Fibroblast of lung (primary cell): Measurements from ENCODE around the gene OR4E1. TPM values are rescaled to one million over a fixed set of nuclear protein-coding genes. Genes with fewer than 3 reads are reported as not detected.
"Not testable (repeated sequence)": the region's sequence is repeated elsewhere in the genome, so short reads cannot be mapped to it uniquely, and the experiment has no call there.

ENCODE experiments used
- DNase-seq, 2 donors: peaks; one replicate each; pipeline versions ENCODE4 v3.0.0 to v3.0.0-alpha.2; 2010; ENCODE audit warnings: low read depth in 2 of 2
- H2AFZ ChIP-seq: 2 replicates; pipeline ENCODE4 v1.5.1; 2012; ENCODE audit warnings: low read length, control low read depth, inconsistent platforms
- H3K27ac ChIP-seq: 2 replicates; pipeline ENCODE4 v1.5.1; 2011; ENCODE audit warnings: low read length, control low read depth; ENCODE audit not compliant: insufficient read depth
- H3K27me3 ChIP-seq: 2 replicates; pipeline ENCODE4 v1.5.1; 2011; ENCODE audit warnings: mild to moderate bottlenecking, low read length; ENCODE audit not compliant: control insufficient read depth, insufficient read depth
- H3K36me3 ChIP-seq: 2 replicates; pipeline ENCODE4 v1.5.1; 2011; ENCODE audit warnings: low read length; ENCODE audit not compliant: control insufficient read depth, insufficient read depth
- H3K4me1 ChIP-seq: 2 replicates; pipeline ENCODE4 v1.5.1; 2011; ENCODE audit warnings: low read length; ENCODE audit not compliant: control insufficient read depth, insufficient read depth; ENCODE audit errors: extremely low read depth
- H3K4me2 ChIP-seq: 2 replicates; pipeline ENCODE4 v1.5.1; 2011; ENCODE audit warnings: low read length, control low read depth; ENCODE audit not compliant: insufficient read depth; ENCODE audit errors: extremely low read depth
- H3K4me3 ChIP-seq, 4 experiments: fragments of 200-600 bp in 1 of 4; sonication (generic) in 1 of 4; replicated peaks in 1 of 4; 2 replicates each; pipeline ENCODE4 v1.5.1; 2011 to 2016; ENCODE audit warnings: low read length in 4 of 4, low read depth in 3 of 4, mild to moderate bottlenecking in 3 of 4, control low read depth in 2 of 4, inconsistent platforms in 1 of 4, mixed read lengths in 1 of 4; ENCODE audit not compliant: insufficient read depth in 1 of 4; ENCODE audit errors: control extremely low read depth in 1 of 4
- H3K79me2 ChIP-seq: 2 replicates; pipeline ENCODE4 v1.5.1; 2012; ENCODE audit warnings: mild to moderate bottlenecking, low read length, inconsistent platforms; ENCODE audit not compliant: control insufficient read depth, insufficient read depth
- H3K9ac ChIP-seq: 2 replicates; pipeline ENCODE4 v1.5.1; 2011; ENCODE audit warnings: mild to moderate bottlenecking, low read length, control low read depth; ENCODE audit not compliant: insufficient read depth
- H3K9me3 ChIP-seq: 2 replicates; pipeline ENCODE4 v1.5.1; 2012; ENCODE audit warnings: low read depth, low read length; ENCODE audit not compliant: control insufficient read depth, insufficient read depth
- H4K20me1 ChIP-seq: 2 replicates; pipeline ENCODE4 v1.5.1; 2011; ENCODE audit warnings: low read length; ENCODE audit not compliant: control insufficient read depth, insufficient read depth; ENCODE audit errors: extremely low read depth
- EZH2 ChIP-seq: IDR thresholded peaks from 2 replicates; pipeline ENCODE4 v1.5.1; 2012; ENCODE audit warnings: low read length, control low read depth, mild to moderate bottlenecking; ENCODE audit errors: missing control alignments
- polyA plus RNA-seq, 2 donors: library from polyadenylated mRNA; depleted of rRNA in 1 of 2; stranded (reverse) in 1 of 2; unstranded in 1 of 2; fragments of >200 nt; gene quantifications; 2 replicates each; pipeline ENCODE4 v1.2.1, GENCODE V29; 2011 to 2012; ENCODE audit warnings: missing spikeins in 1 of 2
- total RNA-seq: library from RNA; depleted of rRNA; stranded (reverse); fragments of >200 nt; gene quantifications from 2 replicates; pipeline ENCODE4 v1.2.1, GENCODE V29; 2014
- TF ChIP-seq, protein P1 (sequence below), 2 donors: IDR thresholded peaks in 1 of 2; conservative IDR thresholded peaks in 1 of 2; 1 replicate in 1 of 2; 2 replicates in 1 of 2; pipeline ENCODE4 v1.5.1; 2011 to 2012; ENCODE audit warnings: low read length in 2 of 2, control low read depth in 1 of 2, inconsistent platforms in 1 of 2, low read depth in 1 of 2, mild to moderate bottlenecking in 1 of 2

Gene OR4E1
- total and polyA plus RNA-seq, 2 donors (not counting 1 experiment from before 2014, with no cell fraction given): not detected

DNA sequence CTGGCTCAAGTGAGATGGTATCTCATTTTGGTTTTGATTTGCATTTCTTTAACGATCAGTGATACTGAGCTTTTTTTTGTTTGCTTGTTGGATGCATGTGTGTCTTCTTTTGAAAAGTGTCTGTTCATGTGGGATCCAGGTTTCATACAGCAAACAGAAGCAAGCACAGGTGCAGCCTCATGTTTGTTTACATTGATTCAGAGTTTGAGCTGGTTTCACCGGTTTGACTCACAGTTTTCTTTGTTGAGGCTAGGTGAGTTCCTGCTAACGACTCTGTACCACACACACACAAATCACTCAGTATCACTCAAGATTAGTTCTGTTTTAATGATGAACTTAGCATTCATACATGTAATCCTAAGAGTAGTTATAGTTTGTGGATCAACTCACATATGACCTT, 42.5 kb downstream of the OR4E1 start:
- no peak for DNase-seq
- Histone ChIP-seq H3K79me2 (no peaks in the 10 kb centered on the region), H3K9ac (no peak overlapping the region), H3K36me3 (no peaks in the 10 kb centered on the region), H3K9me3 (no peaks in the 10 kb centered on the region), H2AFZ (no peak overlapping the region), H3K4me1 (no peaks in the 10 kb centered on the region), H3K27me3 (no peaks in the 10 kb centered on the region), H3K4me3 (no peak overlapping the region), H3K4me2 (no peak overlapping the region), H3K27ac (no peak overlapping the region), H4K20me1 (no peaks in the 10 kb centered on the region)
- TF ChIP-seq, protein P1, sequence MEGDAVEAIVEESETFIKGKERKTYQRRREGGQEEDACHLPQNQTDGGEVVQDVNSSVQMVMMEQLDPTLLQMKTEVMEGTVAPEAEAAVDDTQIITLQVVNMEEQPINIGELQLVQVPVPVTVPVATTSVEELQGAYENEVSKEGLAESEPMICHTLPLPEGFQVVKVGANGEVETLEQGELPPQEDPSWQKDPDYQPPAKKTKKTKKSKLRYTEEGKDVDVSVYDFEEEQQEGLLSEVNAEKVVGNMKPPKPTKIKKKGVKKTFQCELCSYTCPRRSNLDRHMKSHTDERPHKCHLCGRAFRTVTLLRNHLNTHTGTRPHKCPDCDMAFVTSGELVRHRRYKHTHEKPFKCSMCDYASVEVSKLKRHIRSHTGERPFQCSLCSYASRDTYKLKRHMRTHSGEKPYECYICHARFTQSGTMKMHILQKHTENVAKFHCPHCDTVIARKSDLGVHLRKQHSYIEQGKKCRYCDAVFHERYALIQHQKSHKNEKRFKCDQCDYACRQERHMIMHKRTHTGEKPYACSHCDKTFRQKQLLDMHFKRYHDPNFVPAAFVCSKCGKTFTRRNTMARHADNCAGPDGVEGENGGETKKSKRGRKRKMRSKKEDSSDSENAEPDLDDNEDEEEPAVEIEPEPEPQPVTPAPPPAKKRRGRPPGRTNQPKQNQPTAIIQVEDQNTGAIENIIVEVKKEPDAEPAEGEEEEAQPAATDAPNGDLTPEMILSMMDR (conservative IDR thresholded peaks at IDR 0.05 in 1 of 2, IDR thresholded peaks at IDR 0.05 in 1 of 2; ENCODE audit: low read depth in 1 of 2, low read length in 2 of 2): no peak
- no peak for TF ChIP-seq EZH2

DNA sequence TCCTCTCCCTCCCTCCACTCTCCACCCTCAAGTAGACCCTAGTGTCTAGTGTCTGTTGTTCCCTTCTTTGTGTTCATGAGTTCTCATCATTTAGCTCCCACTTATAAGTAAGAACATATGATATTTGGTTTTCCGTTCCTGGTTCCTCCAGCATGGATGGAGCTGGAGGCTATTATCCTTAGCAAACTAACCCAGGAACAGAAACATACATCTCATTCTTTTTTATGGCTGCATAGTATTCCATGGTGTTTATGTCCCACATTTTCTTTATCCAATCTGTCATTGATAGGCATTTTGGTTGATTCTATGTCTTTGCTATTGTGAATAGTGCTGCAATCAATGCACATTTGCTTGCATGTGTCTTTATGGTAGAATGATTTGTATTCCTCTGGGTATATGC, 43.1 kb downstream of the OR4E1 start:
- H3K27me3 ChIP-seq, H4K20me1 ChIP-seq, H3K27ac ChIP-seq, H3K4me1 ChIP-seq, H3K36me3 ChIP-seq, H3K4me3 ChIP-seq, H3K79me2 ChIP-seq, H3K9me3 ChIP-seq, DNase-seq, H3K4me2 ChIP-seq, H2AFZ ChIP-seq, H3K9ac ChIP-seq: not testable (repeated sequence)

DNA sequence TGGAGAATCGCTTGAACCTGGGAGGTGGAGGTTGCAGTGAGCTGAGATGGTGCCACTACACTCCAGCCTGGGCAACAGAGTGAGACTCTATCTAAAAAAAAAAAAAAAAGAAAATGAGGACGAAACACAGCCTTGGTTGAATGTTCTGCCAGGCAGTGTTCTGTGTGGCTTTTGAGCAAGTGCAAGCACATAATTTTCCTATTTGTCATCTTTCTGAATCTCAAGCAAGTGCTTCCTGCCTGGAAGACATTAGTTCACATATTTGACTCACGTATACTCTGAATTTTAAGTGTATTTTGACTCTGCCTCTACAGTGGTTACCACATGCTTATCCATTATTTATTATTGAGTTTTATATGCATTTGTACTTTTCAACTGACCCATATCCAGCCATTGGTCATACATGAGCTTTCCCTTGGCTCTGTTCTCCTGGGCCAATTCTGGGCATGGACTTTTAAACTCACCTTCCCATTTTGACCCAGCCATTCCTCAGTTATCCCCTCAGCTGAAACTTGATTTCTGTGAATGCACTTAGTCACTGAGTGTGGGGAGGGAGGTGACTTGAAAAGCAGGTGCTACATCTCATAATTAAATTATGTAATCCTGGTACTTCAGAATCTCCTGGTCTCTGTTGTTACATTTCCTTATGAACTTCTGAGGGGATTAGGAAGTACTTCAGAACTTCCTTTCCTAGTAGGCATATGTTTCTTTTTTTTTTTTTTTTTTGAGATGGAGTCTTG, 47.0 kb downstream of the OR4E1 start:
- Histone ChIP-seq H3K79me2 (no peaks in the 10 kb centered on the region), H3K27ac (no peak overlapping the region), H4K20me1 (no peaks in the 10 kb centered on the region), H3K4me3 (no peak overlapping the region), H3K9ac (no peak overlapping the region), H3K9me3 (no peaks in the 10 kb centered on the region), H3K27me3 (no peaks in the 10 kb centered on the region), H3K4me2 (no peak overlapping the region), H3K4me1 (no peaks in the 10 kb centered on the region), H2AFZ (no peak overlapping the region), H3K36me3 (no peaks in the 10 kb centered on the region)
- TF ChIP-seq, protein P1 (conservative IDR thresholded peaks at IDR 0.05 in 1 of 2, IDR thresholded peaks at IDR 0.05 in 1 of 2; ENCODE audit: low read depth in 1 of 2, low read length in 2 of 2): no peak
- no peak for TF ChIP-seq EZH2
- no peak for DNase-seq

Other genes with a start within 250 kb of the OR4E1 start
- 46.5 and 56.3 TPM in 2 replicates for gene CHD8, start 217.7 kb downstream of the OR4E1 start, total RNA-seq
- 11.1 and 19.3 TPM in 2 replicates for gene CHD8, start 217.7 kb downstream of the OR4E1 start, polyA plus RNA-seq
- 22.3 and 31.7 TPM in 2 replicates for gene RAB2B, start 196.9 kb downstream of the OR4E1 start, total RNA-seq
- gene RAB2B, start 196.9 kb downstream of the OR4E1 start, polyA plus RNA-seq: 17.6 and 27.8 TPM in 2 replicates
- 19.8 and 30.6 TPM in 2 replicates for gene TOX4, start 196.6 kb downstream of the OR4E1 start, total RNA-seq
- 86.1 and 92.5 TPM in 2 replicates for gene TOX4, start 196.6 kb downstream of the OR4E1 start, polyA plus RNA-seq
- 54.4 and 59.9 TPM in 2 replicates for gene METTL3, start 162.5 kb downstream of the OR4E1 start, total RNA-seq
- gene METTL3, start 162.5 kb downstream of the OR4E1 start, polyA plus RNA-seq: 39.2 and 44.0 TPM in 2 replicates
- gene SALL2, start 147.5 kb downstream of the OR4E1 start, total RNA-seq: 3.1 and 3.5 TPM in 2 replicates
- gene SALL2, start 147.5 kb downstream of the OR4E1 start, polyA plus RNA-seq: 3.9 and 6.1 TPM in 2 replicates
- not detected in 2 replicates for gene OR10G3, start 93.7 kb downstream of the OR4E1 start, total RNA-seq
- gene OR10G3, start 93.7 kb downstream of the OR4E1 start, polyA plus RNA-seq: not detected in 2 replicates
- not detected in 2 replicates for gene OR10G2, start 38.9 kb downstream of the OR4E1 start, total RNA-seq
- not detected in 2 replicates for gene OR10G2, start 38.9 kb downstream of the OR4E1 start, polyA plus RNA-seq
- gene OR4E2, start 20.0 kb downstream of the OR4E1 start, total RNA-seq: not detected in 2 replicates
- not detected in 2 replicates for gene OR4E2, start 20.0 kb downstream of the OR4E1 start, polyA plus RNA-seq